ENCODE data around the gene APOA1. TPM values are rescaled to one million over a fixed set of nuclear protein-coding genes. Genes with fewer than 3 reads are reported as not detected.

APOA1 gene
- total and polyA plus RNA-seq, 2 of the 4 experiments (the other 2 are of a cell fraction): 0.18 to 0.89 TPM

GRCh38 chr11:116800610-116801009, 36.8 kb downstream of the APOA1 start:
- Histone ChIP-seq H3K9me1 (ENCODE audit: insufficient read depth, low read length) (no peaks in the 10 kb centered on the region), H3K9ac (ENCODE audit: low read depth, low read length) (no peak overlapping the region), H3K4ac (ENCODE audit: low read depth, low read length) (no peak overlapping the region), H2BK120ac (ENCODE audit: low read depth, low read length) (no peak overlapping the region), H2BK15ac (ENCODE audit: low read depth, low read length) (no peak overlapping the region), H3K4me3 (ENCODE audit: insufficient read depth, low read depth, low read length) (no peak overlapping the region), H3K27me3 (ENCODE audit: control insufficient read depth, insufficient read depth, low read length) (peaks cover 13% of the 10 kb centered on the region), H3K36me3 (ENCODE audit: control insufficient read depth, insufficient read depth, low read length) (no peaks in the 10 kb centered on the region), H3K79me1 (ENCODE audit: low read depth in 1 of 2, low read length in 2 of 2) (no peaks in the 10 kb centered on the region), H3K18ac (ENCODE audit: low read depth, low read length) (no peak overlapping the region), H4K20me1 (ENCODE audit: insufficient read depth, low read length) (no peaks in the 10 kb centered on the region), H3K14ac (replicated peaks; ENCODE audit: low read depth, low read length) (no peak overlapping the region), H4K5ac (ENCODE audit: low read depth, low read length) (no peak overlapping the region), H3K23ac (ENCODE audit: low read depth, low read length) (no peak overlapping the region), H2BK20ac (ENCODE audit: low read depth, low read length) (no peak overlapping the region), H2BK5ac (ENCODE audit: low read depth, low read length, poor library complexity, severe bottlenecking) (no peak overlapping the region), H2AK9ac (replicated peaks; ENCODE audit: low read depth, low read length, poor library complexity) (no peak overlapping the region), H3K56ac (ENCODE audit: extremely low read depth, insufficient read depth, low read length) (no peak overlapping the region), H2AFZ (replicated peaks; ENCODE audit: low read length, poor library complexity) (no peak overlapping the region), H2AK5ac (ENCODE audit: low read depth, low read length) (no peak overlapping the region), H3K4me2 (ENCODE audit: low read depth, low read length) (no peak overlapping the region), H3K4me1 (ENCODE audit: control insufficient read depth, insufficient read depth, low read length) (no peaks in the 10 kb centered on the region), H3K27ac (ENCODE audit: insufficient read depth, low read length) (no peak overlapping the region), H4K91ac (ENCODE audit: insufficient read depth, low read depth, low read length) (no peak overlapping the region), H4K8ac (ENCODE audit: low read depth in 2 of 2, low read length in 2 of 2) (no peak overlapping the region), H3K9me3 (ENCODE audit: control insufficient read depth, insufficient read depth, low read length) (no peaks in the 10 kb centered on the region)
- no TSS peak for BruUV-seq (replicated peaks)
- TF ChIP-seq MAFK (IDR thresholded peaks at IDR 0.05; ENCODE audit: low read depth, low read length) (no peak), NFE2L2 (IDR thresholded peaks at IDR 0.05; ENCODE audit: low read depth, low read length) (peak; percentile 80)
- ChIA-PET CTCF (interaction anchor here (1.4 kb wide), 1 partner anchor 9 kb away, joined by 3 read pairs; the partner anchor contains the start of gene APOA5), POLR2A (ENCODE audit: unreplicated experiment) (interaction anchor here (0.7 kb wide), 1 partner anchor 1500 kb away, joined by 3 read pairs; no protein-coding TSS in a partner anchor)
- no CpG with 5 or more reads among the region's 2 CpGs for WGBS, 2 experiments (ENCODE audit: extremely low coverage in 2 of 2, insufficient read length in 1 of 2)
- ATAC-seq (ENCODE audit: low read depth): no peak
- intact Hi-C loops (cut with micrococcal nuclease) (no loop called here), in situ Hi-C loops (cut with MboI; ENCODE audit: low sequenced_read_pairs) (no loop called here), dilution Hi-C loops (cut with HindIII; ENCODE audit: low sequenced_read_pairs, unreplicated experiment) (no loop called here)
- no peak for DNase-seq

Measured in IMR-90 (cell line).